ENCODE data around the gene B3GALT5.

GRCh38 chr21:39568361-39568760 lies 44.4 kb upstream of the B3GALT5 start:
- TF ChIP-seq POLR2A (IDR thresholded peaks at IDR 0.05) = no peak
- TF ChIP-seq, protein P1, sequence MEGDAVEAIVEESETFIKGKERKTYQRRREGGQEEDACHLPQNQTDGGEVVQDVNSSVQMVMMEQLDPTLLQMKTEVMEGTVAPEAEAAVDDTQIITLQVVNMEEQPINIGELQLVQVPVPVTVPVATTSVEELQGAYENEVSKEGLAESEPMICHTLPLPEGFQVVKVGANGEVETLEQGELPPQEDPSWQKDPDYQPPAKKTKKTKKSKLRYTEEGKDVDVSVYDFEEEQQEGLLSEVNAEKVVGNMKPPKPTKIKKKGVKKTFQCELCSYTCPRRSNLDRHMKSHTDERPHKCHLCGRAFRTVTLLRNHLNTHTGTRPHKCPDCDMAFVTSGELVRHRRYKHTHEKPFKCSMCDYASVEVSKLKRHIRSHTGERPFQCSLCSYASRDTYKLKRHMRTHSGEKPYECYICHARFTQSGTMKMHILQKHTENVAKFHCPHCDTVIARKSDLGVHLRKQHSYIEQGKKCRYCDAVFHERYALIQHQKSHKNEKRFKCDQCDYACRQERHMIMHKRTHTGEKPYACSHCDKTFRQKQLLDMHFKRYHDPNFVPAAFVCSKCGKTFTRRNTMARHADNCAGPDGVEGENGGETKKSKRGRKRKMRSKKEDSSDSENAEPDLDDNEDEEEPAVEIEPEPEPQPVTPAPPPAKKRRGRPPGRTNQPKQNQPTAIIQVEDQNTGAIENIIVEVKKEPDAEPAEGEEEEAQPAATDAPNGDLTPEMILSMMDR (IDR thresholded peaks at IDR 0.05) = no peak

Measured in prostate gland (tissue), 2 donors.